ENCODE measurements around the gene FBXO21.

Gene FBXO21

DNA sequence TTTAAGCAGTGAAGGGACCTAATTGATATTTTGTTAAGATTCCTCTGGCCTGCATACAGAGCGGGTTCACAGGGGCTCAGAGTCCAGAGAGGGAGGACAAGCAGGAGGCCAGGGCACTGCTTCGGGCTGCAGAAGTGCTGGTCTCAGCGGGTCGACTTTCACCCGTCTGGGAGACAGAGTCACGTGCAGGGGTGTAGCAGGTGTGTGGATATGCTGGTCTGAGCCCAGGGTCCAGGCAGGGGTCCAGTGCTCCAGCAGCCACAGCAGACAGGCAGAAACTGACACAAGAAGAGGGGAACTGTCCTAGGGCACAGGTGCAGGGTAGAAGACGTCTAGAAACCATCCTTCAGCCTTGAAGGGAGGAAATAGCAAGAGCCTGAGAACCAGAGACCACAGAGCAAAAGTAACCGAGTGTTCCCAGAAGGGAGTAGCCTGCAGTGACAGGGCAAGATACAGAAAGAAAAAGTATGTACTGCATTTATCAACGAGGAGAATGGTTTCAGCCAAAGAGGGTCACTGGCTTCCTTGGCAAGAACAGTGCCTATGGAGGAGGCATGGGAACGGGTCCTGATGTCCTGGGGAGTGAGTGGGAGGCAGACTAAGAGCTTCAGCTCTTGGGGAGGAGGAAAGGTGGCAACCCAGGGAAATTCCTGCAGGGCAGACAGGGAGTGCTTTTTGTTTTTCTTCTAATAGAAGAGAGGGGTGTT is 28.7 kb downstream of the FBXO21 start:
- peaks cover 95% of the 10 kb centered on the region for H3K36me3 ChIP-seq (ENCODE audit: control insufficient read depth, low read length)
- H3K4me1 ChIP-seq (ENCODE audit: control insufficient read depth, low read length) = no peaks in the 10 kb centered on the region
- no peak overlapping the region for H3K27ac ChIP-seq (ENCODE audit: low read depth, low read length)
- TF ChIP-seq, protein P1, sequence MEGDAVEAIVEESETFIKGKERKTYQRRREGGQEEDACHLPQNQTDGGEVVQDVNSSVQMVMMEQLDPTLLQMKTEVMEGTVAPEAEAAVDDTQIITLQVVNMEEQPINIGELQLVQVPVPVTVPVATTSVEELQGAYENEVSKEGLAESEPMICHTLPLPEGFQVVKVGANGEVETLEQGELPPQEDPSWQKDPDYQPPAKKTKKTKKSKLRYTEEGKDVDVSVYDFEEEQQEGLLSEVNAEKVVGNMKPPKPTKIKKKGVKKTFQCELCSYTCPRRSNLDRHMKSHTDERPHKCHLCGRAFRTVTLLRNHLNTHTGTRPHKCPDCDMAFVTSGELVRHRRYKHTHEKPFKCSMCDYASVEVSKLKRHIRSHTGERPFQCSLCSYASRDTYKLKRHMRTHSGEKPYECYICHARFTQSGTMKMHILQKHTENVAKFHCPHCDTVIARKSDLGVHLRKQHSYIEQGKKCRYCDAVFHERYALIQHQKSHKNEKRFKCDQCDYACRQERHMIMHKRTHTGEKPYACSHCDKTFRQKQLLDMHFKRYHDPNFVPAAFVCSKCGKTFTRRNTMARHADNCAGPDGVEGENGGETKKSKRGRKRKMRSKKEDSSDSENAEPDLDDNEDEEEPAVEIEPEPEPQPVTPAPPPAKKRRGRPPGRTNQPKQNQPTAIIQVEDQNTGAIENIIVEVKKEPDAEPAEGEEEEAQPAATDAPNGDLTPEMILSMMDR (IDR thresholded peaks at IDR 0.05; ENCODE audit: low read depth, low read length, poor library complexity, severe bottlenecking) = no peak
- no peak for TF ChIP-seq EZH2phosphoT487 (IDR thresholded peaks at IDR 0.05; ENCODE audit: borderline replicate concordance, low read length)
- no peaks in the 10 kb centered on the region for H4K20me1 ChIP-seq (ENCODE audit: control insufficient read depth, insufficient read depth, low read depth, low read length)
- no peaks in the 10 kb centered on the region for H3K9me2 ChIP-seq (replicated peaks; ENCODE audit: control insufficient read depth, low read length)
- H3F3A ChIP-seq (ENCODE audit: control insufficient read depth, insufficient read depth) = peaks cover 6% of the 10 kb centered on the region
- no peaks in the 10 kb centered on the region for H3K27me3 ChIP-seq (ENCODE audit: control insufficient read depth, low read length)
- H3K4me2 ChIP-seq (ENCODE audit: low read length) = no peak overlapping the region
- no peaks in the 10 kb centered on the region for H3K79me2 ChIP-seq (ENCODE audit: control insufficient read depth, low read length)
- no peak overlapping the region for H3K4me3 ChIP-seq (ENCODE audit: low read length)
- no peaks in the 10 kb centered on the region for H3K9me3 ChIP-seq (ENCODE audit: control insufficient read depth, insufficient read depth, low read length)

DNA sequence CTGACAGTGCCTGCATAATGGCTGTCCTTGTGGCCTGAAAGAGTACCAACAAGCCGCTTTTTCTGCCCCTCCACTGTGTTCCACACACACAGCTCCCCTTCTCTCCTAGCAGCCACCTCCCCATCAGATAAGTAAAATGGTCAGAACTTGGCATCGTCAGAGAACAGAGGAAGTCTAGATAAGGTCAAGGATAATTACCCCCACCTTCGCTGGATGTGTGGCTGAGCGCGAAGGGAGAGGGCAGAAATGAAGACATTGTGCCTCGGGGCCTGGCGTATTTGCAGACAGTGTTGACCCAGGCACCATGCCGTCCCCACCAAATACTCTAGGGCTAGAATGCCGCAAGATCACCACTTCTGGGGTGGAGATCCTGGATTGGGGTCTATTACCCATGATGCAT is 30.6 kb downstream of the FBXO21 start:
- no peaks in the 10 kb centered on the region for H4K20me1 ChIP-seq (ENCODE audit: control insufficient read depth, insufficient read depth, low read depth, low read length)
- H3K4me2 ChIP-seq (ENCODE audit: low read length) = no peak overlapping the region
- H3K4me3 ChIP-seq (ENCODE audit: low read length) = no peak overlapping the region
- no peak overlapping the region for H3K27ac ChIP-seq (ENCODE audit: low read depth, low read length)
- H3F3A ChIP-seq (ENCODE audit: control insufficient read depth, insufficient read depth) = peaks cover 12% of the 10 kb centered on the region
- no peaks in the 10 kb centered on the region for H3K9me3 ChIP-seq (ENCODE audit: control insufficient read depth, insufficient read depth, low read length)
- H3K27me3 ChIP-seq (ENCODE audit: control insufficient read depth, low read length) = no peaks in the 10 kb centered on the region
- TF ChIP-seq, protein P1 (IDR thresholded peaks at IDR 0.05; ENCODE audit: low read depth, low read length, poor library complexity, severe bottlenecking) = no peak
- TF ChIP-seq EZH2phosphoT487 (IDR thresholded peaks at IDR 0.05; ENCODE audit: borderline replicate concordance, low read length) = no peak
- H3K4me1 ChIP-seq (ENCODE audit: control insufficient read depth, low read length) = no peaks in the 10 kb centered on the region
- no peaks in the 10 kb centered on the region for H3K79me2 ChIP-seq (ENCODE audit: control insufficient read depth, low read length)
- peaks cover 95% of the 10 kb centered on the region for H3K36me3 ChIP-seq (ENCODE audit: control insufficient read depth, low read length)
- H3K9me2 ChIP-seq (replicated peaks; ENCODE audit: control insufficient read depth, low read length) = no peaks in the 10 kb centered on the region

DNA sequence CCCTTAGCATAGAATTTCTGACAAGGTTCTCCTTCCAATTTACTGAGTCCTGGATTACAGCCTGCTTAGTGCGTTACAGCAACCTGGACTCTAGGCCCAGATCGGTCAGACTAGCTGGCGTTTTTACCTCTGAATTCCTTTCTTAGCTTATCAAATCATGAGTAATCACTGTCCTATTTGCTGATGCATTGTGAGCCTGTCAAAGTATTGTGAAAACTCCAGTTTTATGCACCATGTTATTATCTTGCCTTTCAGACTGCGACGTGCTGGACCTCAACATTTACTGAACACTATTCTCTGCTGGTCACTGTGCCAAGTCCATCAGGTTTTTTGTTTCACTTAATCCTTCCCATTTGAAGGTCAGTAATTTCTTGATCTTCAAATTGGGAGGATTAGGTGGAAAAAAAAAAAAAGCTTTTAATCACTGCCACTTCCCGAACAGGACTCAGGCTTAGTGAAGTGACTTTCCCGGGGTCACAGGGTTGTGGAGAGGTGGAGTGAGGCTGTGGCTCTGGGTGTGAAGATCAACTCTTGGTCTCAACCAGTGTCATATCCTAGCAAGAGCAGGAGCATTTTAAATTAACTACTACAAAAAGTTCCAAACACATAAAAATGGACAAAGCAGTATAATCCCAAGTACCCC is 31.2 kb downstream of the FBXO21 start:
- TF ChIP-seq, protein P1 (IDR thresholded peaks at IDR 0.05; ENCODE audit: low read depth, low read length, poor library complexity, severe bottlenecking) = no peak
- TF ChIP-seq EZH2phosphoT487 (IDR thresholded peaks at IDR 0.05; ENCODE audit: borderline replicate concordance, low read length) = no peak
- H3K27ac ChIP-seq (ENCODE audit: low read depth, low read length) = no peak overlapping the region
- no peaks in the 10 kb centered on the region for H3K79me2 ChIP-seq (ENCODE audit: control insufficient read depth, low read length)
- no peaks in the 10 kb centered on the region for H4K20me1 ChIP-seq (ENCODE audit: control insufficient read depth, insufficient read depth, low read depth, low read length)
- H3F3A ChIP-seq (ENCODE audit: control insufficient read depth, insufficient read depth) = peaks cover 12% of the 10 kb centered on the region
- H3K27me3 ChIP-seq (ENCODE audit: control insufficient read depth, low read length) = no peaks in the 10 kb centered on the region
- H3K4me1 ChIP-seq (ENCODE audit: control insufficient read depth, low read length) = no peaks in the 10 kb centered on the region
- H3K9me3 ChIP-seq (ENCODE audit: control insufficient read depth, insufficient read depth, low read length) = no peaks in the 10 kb centered on the region
- H3K4me2 ChIP-seq (ENCODE audit: low read length) = no peak overlapping the region
- peaks cover 95% of the 10 kb centered on the region for H3K36me3 ChIP-seq (ENCODE audit: control insufficient read depth, low read length)
- H3K4me3 ChIP-seq (ENCODE audit: low read length) = no peak overlapping the region
- no peaks in the 10 kb centered on the region for H3K9me2 ChIP-seq (replicated peaks; ENCODE audit: control insufficient read depth, low read length)

Measured in DOHH2 (cell line).